Karpas-422 (cell line): ENCODE results near the gene EBF3. TPM values are rescaled to one million over a fixed set of nuclear protein-coding genes. Genes with fewer than 3 reads are reported as not detected.

Experiments
- DNase-seq: peaks from one replicate; pipeline ENCODE4 v3.0.0-alpha.2; 2015
- H2AFZ ChIP-seq: fragments of 200-600 bp; sonication (generic); 2 replicates; pipeline ENCODE4 v1.6.1; 2014; ENCODE audit warnings: antibody characterized with exemption, low read length, mixed read lengths
- H3K27ac ChIP-seq: fragments of 200-600 bp; sonication (generic); 2 replicates; pipeline ENCODE4 v1.5.1; 2014; ENCODE audit warnings: mild to moderate bottlenecking, low read length, moderate library complexity
- H3K27me3 ChIP-seq: fragments of 200-600 bp; sonication (generic); 2 replicates; pipeline ENCODE4 v1.6.1; 2014; ENCODE audit warnings: low read length, mixed read lengths
- H3K36me3 ChIP-seq: fragments of 200-600 bp; sonication (generic); 2 replicates; pipeline ENCODE4 v1.6.1; 2014; ENCODE audit warnings: low read length, mixed read lengths; ENCODE audit not compliant: insufficient read depth
- H3K4me1 ChIP-seq: fragments of 200-600 bp; sonication (generic); 2 replicates; pipeline ENCODE4 v1.6.1; 2014; ENCODE audit warnings: mild to moderate bottlenecking, low read length, mixed read lengths
- H3K4me2 ChIP-seq: fragments of 200-600 bp; sonication (generic); 2 replicates; pipeline ENCODE4 v1.6.1; 2014; ENCODE audit warnings: low read length, low read depth, mild to moderate bottlenecking; ENCODE audit not compliant: poor library complexity, severe bottlenecking
- H3K4me3 ChIP-seq: fragments of 200-600 bp; sonication (generic); 2 replicates; pipeline ENCODE4 v1.5.1; 2014; ENCODE audit warnings: mild to moderate bottlenecking, antibody characterized with exemption, low read length, mixed read lengths
- H3K79me2 ChIP-seq: fragments of 200-600 bp; sonication (generic); 2 replicates; pipeline ENCODE4 v1.6.1; 2014; ENCODE audit warnings: mild to moderate bottlenecking, low read length, mixed read lengths
- H3K9ac ChIP-seq: fragments of 200-600 bp; sonication (generic); 2 replicates; pipeline ENCODE4 v1.6.0; 2014; ENCODE audit warnings: low read length
- H3K9me2 ChIP-seq: fragments of 200-600 bp; sonication (generic), shearing (Covaris generic); replicated peaks from 2 replicates; pipeline ENCODE4 v1.6.0; 2014; ENCODE audit warnings: mild to moderate bottlenecking, low read length, moderate library complexity; ENCODE audit not compliant: insufficient read depth
- H3K9me3 ChIP-seq: fragments of 300-700, 200-600 bp; sonication (generic); 2 replicates; pipeline ENCODE4 v1.6.1; 2014; ENCODE audit warnings: low read length, mixed read lengths
- H4K20me1 ChIP-seq: fragments of 200-600 bp; sonication (generic); 2 replicates; pipeline ENCODE4 v1.6.1; 2014; ENCODE audit warnings: mild to moderate bottlenecking, antibody characterized with exemption, low read length, low read depth; ENCODE audit not compliant: insufficient read depth
- total RNA-seq: library from RNA; depleted of rRNA; stranded (reverse); fragments of >200 nt; shearing (Covaris generic); gene quantifications from 2 replicates; pipeline ENCODE4 v1.2.3, GENCODE V29; 2014; ENCODE audit warnings: low replicate concordance

The EBF3 gene
- total RNA-seq, 1 experiment from 2014 or later, result not detected

DNA sequence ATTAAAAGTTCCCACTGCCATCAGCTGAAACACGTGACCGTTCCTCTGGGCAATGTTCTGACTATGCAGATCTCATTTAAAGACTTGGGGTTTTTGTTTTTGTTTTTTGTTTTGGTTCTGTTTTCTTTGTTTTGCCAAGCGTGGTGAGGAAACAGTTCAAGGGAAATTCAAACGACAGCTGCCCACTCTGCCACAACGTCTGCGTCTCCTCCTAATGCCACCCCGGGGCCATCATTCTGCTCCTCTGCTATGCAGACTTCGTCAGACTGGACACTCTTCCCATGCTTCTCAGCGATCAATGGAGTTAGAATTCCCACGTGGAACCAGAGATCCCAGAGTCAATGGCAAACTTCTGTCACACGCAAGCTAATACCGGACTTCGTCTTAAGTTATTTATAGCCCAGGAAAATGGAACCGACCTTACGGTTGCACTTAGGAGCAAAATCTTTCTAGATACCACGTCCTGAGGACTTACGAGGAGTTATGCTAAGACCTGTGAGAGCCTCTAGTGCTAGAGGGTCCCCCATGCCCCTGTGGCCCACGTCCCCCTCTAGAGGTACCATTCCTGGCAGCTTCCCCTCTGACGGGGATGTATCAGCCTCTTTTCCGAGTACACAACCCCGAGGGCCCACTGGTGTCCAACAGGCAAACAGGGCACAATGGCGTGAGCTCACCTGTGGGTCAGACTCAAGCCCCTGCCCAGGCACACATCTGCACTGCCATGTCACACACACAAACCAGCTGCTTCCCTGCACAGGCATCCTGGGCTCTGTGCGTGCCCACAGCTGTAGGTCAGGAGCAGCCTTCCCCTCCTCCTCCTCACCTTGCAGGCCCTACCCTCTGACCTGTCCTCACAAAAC is 24.4 kb downstream of the EBF3 start:
- Histone ChIP-seq H3K27me3 (no peaks in the 10 kb centered on the region), H2AFZ (no peak overlapping the region), H3K36me3 (no peaks in the 10 kb centered on the region), H3K9me2 (no peaks in the 10 kb centered on the region), H3K4me3 (no peak overlapping the region), H3K4me2 (no peak overlapping the region), H3K9me3 (no peaks in the 10 kb centered on the region), H4K20me1 (no peaks in the 10 kb centered on the region), H3K9ac (no peak overlapping the region), H3K79me2 (no peaks in the 10 kb centered on the region), H3K4me1 (no peaks in the 10 kb centered on the region), H3K27ac (no peak overlapping the region)
- DNase-seq, result no peak

DNA sequence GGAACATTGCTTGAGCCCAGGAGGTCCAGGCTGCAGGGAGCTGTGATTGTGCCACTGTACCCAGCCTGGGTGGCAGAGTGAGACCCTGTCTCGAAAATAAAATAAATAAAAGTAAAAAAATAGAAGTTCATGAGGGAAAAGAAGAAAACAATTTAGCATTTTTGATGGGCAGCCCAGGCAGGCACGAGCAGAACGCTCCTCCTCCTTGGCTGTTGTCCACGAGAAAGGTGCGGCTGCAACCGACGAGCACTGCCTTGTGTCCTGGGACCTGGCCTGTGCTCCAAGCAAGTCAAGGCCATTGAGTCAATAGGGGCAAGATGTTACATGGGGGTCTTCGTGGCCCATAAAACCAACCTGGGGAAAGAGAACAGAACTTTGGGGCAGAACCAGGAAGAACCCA is 25.6 kb downstream of the EBF3 start:
- no peaks in the 10 kb centered on the region for H4K20me1 ChIP-seq
- no peaks in the 10 kb centered on the region for H3K9me3 ChIP-seq
- no peaks in the 10 kb centered on the region for H3K36me3 ChIP-seq
- H3K4me1 ChIP-seq, result no peaks in the 10 kb centered on the region
- no peak for DNase-seq
- H3K27me3 ChIP-seq, result no peaks in the 10 kb centered on the region
- no peaks in the 10 kb centered on the region for H3K9me2 ChIP-seq
- H3K27ac ChIP-seq, result no peak overlapping the region
- no peak overlapping the region for H3K9ac ChIP-seq
- H2AFZ ChIP-seq, result no peak overlapping the region
- no peak overlapping the region for H3K4me2 ChIP-seq
- no peak overlapping the region for H3K4me3 ChIP-seq
- no peaks in the 10 kb centered on the region for H3K79me2 ChIP-seq

DNA sequence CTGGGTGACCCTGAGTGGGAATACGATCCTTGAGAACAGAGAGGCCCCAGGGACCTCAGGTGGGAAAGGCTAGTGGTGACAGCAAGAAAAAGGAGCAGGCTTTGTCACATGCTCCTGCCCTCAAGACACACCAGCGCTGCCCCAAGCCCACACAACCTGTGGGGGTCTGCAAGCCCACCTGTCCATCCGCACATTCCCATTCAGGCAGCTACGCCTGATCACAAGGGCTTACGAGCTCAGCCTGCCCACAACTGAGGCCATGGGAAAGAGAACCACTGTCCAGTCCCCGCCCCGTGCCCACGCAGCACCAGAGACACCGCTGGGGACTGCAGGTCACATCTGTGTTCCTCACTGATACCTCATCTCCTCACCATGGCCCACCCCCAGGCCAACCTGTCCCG is 26.7 kb downstream of the EBF3 start:
- H3K27me3 ChIP-seq, result no peaks in the 10 kb centered on the region
- H3K9me2 ChIP-seq, result no peaks in the 10 kb centered on the region
- H3K4me1 ChIP-seq, result no peaks in the 10 kb centered on the region
- no peaks in the 10 kb centered on the region for H3K36me3 ChIP-seq
- no peaks in the 10 kb centered on the region for H3K9me3 ChIP-seq
- H3K79me2 ChIP-seq, result no peaks in the 10 kb centered on the region
- no peak overlapping the region for H3K27ac ChIP-seq
- H4K20me1 ChIP-seq, result no peaks in the 10 kb centered on the region
- H3K4me2 ChIP-seq, result no peak overlapping the region
- H2AFZ ChIP-seq, result no peak overlapping the region
- H3K9ac ChIP-seq, result no peak overlapping the region
- DNase-seq, result no peak
- no peak overlapping the region for H3K4me3 ChIP-seq

DNA sequence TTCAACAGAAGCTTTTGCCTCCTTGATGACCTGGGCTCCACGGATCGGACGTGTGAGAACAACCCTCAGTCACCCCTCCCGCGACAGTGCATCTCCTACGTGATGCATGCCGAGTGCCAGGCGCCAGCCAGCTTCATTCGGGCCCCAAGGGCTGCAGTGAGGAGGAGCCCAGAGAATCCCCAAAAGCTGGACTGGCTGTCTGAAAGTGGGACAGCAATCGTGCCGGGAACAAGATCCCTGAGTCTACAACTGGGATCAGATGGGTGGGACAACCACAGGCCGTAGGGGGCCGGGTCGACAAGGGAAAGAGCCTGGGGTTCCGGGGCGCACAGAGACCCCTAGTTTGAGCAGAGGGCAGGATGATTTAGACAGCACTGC is 27.2 kb downstream of the EBF3 start:
- Histone ChIP-seq H3K79me2 (no peaks in the 10 kb centered on the region), H3K27ac (no peak overlapping the region), H2AFZ (no peak overlapping the region)

DNA sequence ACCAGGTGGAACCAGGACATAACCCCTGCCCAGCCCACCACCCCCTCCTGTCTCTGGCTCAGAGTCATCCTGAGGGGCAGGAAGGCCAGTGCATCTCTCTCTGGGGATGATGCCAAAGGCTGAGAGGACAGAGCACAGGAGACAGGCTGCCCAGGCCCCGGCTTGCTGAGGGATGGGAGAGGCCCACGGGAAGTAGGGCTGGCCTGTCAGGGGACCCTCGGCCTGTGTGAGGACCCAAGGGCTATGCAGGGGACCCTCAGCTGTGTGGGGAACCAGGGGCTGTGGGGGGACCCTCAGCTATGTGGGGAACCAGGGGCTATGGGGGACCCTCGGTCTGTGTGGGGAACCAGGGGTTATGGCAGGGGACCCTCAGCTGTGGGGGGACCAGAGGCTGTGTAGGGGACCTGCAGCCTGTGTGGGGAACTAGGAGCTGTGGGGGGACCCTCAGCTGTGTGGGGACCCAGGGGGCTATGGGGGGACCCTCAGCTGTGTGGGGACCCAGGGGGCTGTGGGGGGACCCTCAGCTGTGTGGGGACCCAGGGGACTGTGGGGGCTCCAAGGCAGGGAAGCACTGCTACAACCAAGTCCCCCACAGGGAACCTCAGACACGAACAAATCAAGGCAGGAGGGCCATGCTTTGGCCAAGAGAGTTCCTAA is 27.7 kb downstream of the EBF3 start:
- Histone ChIP-seq H3K27me3 (no peaks in the 10 kb centered on the region), H3K9ac (no peak overlapping the region), H3K4me2 (no peak overlapping the region), H2AFZ (no peak overlapping the region), H3K9me2 (no peaks in the 10 kb centered on the region), H3K4me3 (no peak overlapping the region), H3K27ac (no peak overlapping the region), H3K79me2 (no peaks in the 10 kb centered on the region), H3K36me3 (no peaks in the 10 kb centered on the region), H3K9me3 (no peaks in the 10 kb centered on the region), H3K4me1 (no peaks in the 10 kb centered on the region), H4K20me1 (no peaks in the 10 kb centered on the region)
- no peak for DNase-seq

More for the DNA sequence above, 27.2 kb downstream of the EBF3 start:
- Histone ChIP-seq H3K9me3 (no peaks in the 10 kb centered on the region), H3K4me3 (no peak overlapping the region), H3K4me1 (no peaks in the 10 kb centered on the region), H3K27me3 (no peaks in the 10 kb centered on the region), H3K9ac (no peak overlapping the region), H3K9me2 (no peaks in the 10 kb centered on the region), H3K4me2 (no peak overlapping the region), H3K36me3 (no peaks in the 10 kb centered on the region), H4K20me1 (no peaks in the 10 kb centered on the region)
- DNase-seq, result no peak

DNA sequence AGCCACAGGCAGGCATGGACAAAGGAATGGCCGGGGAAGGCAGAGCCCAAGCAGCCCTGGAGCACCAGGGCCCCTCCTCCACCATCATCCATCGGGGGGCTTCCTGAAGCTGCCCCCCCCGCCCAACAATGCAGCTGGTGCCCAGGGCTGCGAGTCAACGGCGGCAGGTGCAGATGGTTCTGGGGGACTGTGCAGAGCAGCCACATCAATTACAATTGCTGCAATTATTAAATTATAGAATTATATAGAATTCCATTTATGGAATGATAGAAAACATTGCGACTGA is 28.3 kb downstream of the EBF3 start:
- Histone ChIP-seq H3K9me3 (no peaks in the 10 kb centered on the region), H3K4me1 (no peaks in the 10 kb centered on the region), H4K20me1 (no peaks in the 10 kb centered on the region), H3K9ac (no peak overlapping the region), H3K4me2 (no peak overlapping the region), H3K9me2 (no peaks in the 10 kb centered on the region), H2AFZ (no peak overlapping the region), H3K4me3 (no peak overlapping the region), H3K79me2 (no peaks in the 10 kb centered on the region), H3K36me3 (no peaks in the 10 kb centered on the region), H3K27ac (no peak overlapping the region), H3K27me3 (no peaks in the 10 kb centered on the region)
- no peak for DNase-seq

DNA sequence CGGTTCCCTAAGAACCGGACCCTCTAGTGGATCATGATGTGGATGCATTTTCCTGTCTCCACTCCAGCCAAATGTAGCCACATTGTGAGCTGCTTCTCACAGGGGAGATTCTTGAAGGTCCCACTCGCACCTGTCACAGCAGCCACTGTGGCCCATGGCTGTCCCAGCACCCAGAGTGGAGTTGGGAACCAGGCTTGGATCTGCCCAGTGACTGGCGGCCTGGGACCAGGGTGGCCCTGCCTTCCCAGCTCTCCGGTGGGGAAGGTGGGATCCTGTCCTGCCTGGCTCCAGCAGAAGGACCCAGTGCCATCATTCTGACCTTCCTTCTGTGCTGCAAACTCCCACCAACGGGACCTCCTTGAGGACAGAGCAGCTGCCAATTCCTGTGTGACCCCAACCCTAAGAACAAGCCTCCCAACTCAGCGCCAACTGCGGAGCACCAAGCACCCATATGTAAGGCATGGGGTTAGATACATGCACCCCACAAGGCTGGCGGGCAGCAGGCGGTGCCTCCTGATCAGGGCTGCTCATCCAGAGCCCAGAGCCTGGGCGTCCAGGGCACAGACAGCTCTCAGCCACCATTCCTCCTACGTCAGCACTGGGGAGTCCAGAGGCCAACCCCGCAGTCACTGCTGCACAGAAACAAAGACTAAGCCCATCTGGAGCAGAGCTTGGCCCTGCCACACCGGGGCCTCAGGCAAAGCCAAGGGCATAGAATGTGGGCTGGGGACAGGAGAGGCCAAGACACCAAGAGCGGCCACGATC is 28.8 kb downstream of the EBF3 start:
- H3K79me2 ChIP-seq, result no peaks in the 10 kb centered on the region
- H3K4me2 ChIP-seq, result no peak overlapping the region
- no peaks in the 10 kb centered on the region for H3K36me3 ChIP-seq
- no peaks in the 10 kb centered on the region for H3K4me1 ChIP-seq
- no peak overlapping the region for H3K4me3 ChIP-seq
- no peak for DNase-seq
- no peaks in the 10 kb centered on the region for H3K9me2 ChIP-seq
- H4K20me1 ChIP-seq, result no peaks in the 10 kb centered on the region
- no peaks in the 10 kb centered on the region for H3K27me3 ChIP-seq
- H3K9ac ChIP-seq, result no peak overlapping the region
- no peaks in the 10 kb centered on the region for H3K9me3 ChIP-seq
- H3K27ac ChIP-seq, result no peak overlapping the region
- H2AFZ ChIP-seq, result no peak overlapping the region

DNA sequence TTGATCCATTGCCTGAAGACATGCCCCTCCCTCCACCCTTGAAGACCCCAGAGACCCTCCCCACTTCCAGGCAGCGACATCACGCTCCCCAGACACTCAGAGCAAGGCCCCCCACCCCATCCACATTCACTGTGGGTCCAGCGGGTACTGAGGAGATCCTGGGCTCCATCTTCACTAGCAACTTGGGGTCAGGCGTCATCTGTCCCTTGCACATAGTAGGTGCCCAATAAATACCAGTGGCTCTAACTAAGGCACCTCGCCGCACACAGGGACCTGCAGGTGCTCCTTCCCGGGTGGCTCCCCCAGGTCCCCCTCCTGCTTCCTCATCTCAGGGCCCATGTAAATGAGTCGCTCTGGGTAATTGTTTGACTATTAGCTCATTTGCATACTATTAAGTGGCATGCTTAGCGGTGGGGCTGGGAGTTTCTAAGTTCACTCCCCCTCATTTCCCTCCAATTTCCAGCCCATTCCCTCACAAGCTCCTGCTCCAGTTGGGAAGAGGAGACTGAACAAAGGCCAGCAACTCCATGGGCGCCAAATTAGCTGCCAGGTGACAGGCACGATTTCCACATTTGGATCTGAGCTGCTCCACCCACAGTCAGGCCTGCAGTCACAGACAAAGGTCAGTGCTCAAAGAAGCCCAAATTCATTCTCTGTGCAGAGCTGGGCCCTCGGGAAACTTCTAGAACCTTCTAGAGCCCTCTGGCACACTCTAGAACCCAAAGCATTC is 29.7 kb downstream of the EBF3 start:
- H3K9ac ChIP-seq, result no peak overlapping the region
- no peaks in the 10 kb centered on the region for H3K79me2 ChIP-seq
- H3K4me2 ChIP-seq, result no peak overlapping the region
- no peak overlapping the region for H3K27ac ChIP-seq
- H3K4me3 ChIP-seq, result no peak overlapping the region
- H3K9me3 ChIP-seq, result no peaks in the 10 kb centered on the region
- H4K20me1 ChIP-seq, result no peaks in the 10 kb centered on the region
- DNase-seq, result no peak
- no peak overlapping the region for H2AFZ ChIP-seq
- H3K27me3 ChIP-seq, result no peaks in the 10 kb centered on the region
- H3K9me2 ChIP-seq, result no peaks in the 10 kb centered on the region
- H3K4me1 ChIP-seq, result no peaks in the 10 kb centered on the region
- H3K36me3 ChIP-seq, result no peaks in the 10 kb centered on the region
